ENCODE measurements around the gene RALGDS. TPM values are rescaled to one million over a fixed set of nuclear protein-coding genes. Genes with fewer than 3 reads are reported as not detected.

Gene RALGDS
- total and polyA plus RNA-seq, 2 of the 13 experiments (the other 11 are each of a cell fraction or from before 2014, with no cell fraction given): 12.9 to 25.5 TPM

DNA sequence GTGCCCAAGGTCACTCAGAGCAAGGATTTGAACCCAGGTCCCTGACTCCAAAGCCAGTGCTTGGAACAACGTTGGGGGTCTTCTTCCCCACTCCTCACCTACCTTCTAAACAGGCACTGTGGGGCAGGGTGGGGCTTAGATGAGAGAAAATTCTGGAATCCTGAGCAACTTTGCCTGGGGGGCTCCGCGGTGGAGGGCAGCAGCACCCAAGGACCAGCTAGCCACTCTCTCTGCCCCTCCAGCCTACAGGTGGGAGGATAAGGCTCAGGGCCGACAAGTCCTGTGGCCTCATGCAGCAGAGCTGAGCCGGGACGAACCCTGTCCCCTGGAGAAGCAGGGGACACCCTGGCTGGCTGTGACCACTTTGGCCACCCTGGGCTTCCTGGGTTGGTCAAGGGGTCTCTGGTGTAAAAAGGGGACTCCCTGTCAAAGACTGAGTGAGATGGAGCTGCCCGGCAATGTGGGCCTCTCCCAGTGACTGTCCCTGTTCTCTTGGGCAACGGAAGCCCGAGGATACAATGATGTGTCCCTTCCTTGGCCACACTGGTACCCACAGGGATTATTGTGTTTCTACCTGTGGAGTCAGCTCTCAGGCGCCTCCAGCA is 32.8 kb downstream of the RALGDS start:
- Histone ChIP-seq H3K4me1 (ENCODE audit: insufficient read depth, low read length) (no peaks in the 10 kb centered on the region), H2AFZ (ENCODE audit: low read length) (no peak overlapping the region), H3K27ac (ENCODE audit: extremely low read length, insufficient read depth, low read length) (no peak overlapping the region), H4K20me1 (ENCODE audit: insufficient read depth, low read length) (no peaks in the 10 kb centered on the region), H3K4me2 (ENCODE audit: low read depth, low read length) (no peak overlapping the region), H3K79me2 (ENCODE audit: insufficient read depth, low read length) (no peaks in the 10 kb centered on the region), H3K36me3 (replicated peaks in 1 of 2; ENCODE audit: control insufficient read depth in 1 of 2, insufficient read depth in 2 of 2, low read length in 2 of 2) (no peaks in the 10 kb centered on the region), H3K27me3 (ENCODE audit: control insufficient read depth in 1 of 2, insufficient read depth in 2 of 2, low read length in 2 of 2) (peaks cover 0 to 15% of the 10 kb centered on the region in 2 experiments; a peak in 2 of 5 replicates), H3K9me3 (ENCODE audit: low read length) (no peaks in the 10 kb centered on the region), H3K4me3 (replicated peaks in 1 of 3; ENCODE audit: insufficient read depth in 1 of 3, low read depth in 2 of 3, low read length in 3 of 3) (no peak overlapping the region), H3K9ac (ENCODE audit: insufficient read depth, low read depth, low read length) (no peak overlapping the region)
- ATAC-seq (no peak), FAIRE-seq (no peak), DNase-seq (ENCODE audit: low spot score) (no peak)
- in situ Hi-C loops (cut with HindIII; ENCODE audit: extremely low pct_ligation_motif_present, low pct_unique_long_range_greater_than_20kb): no loop called here
- ChIA-PET POLR2A (interaction anchor here (0.8 kb wide), 1 partner anchor 57 kb away, joined by 3 read pairs; the partner anchor contains the start of gene GTF3C5), CTCF (ENCODE audit: low intra/inter-chr PET ratio, low total read pairs) (no interaction called here)
- intact Hi-C loops (cut with micrococcal nuclease; ENCODE audit: unreplicated experiment): no loop called here
- no peak for TF ChIP-seq PHB2 (IDR thresholded peaks at IDR 0.05; ENCODE audit: partially characterized antibody)
- TF ChIP-seq ZNF678 (CRISPR knock-in tag; IDR thresholded peaks at IDR 0.05): no peak
- no peak for TF ChIP-seq FOXK1 (CRISPR knock-in tag; IDR thresholded peaks at IDR 0.05; ENCODE audit: borderline replicate concordance, low read depth)
- no peak for TF ChIP-seq ZNF12 (CRISPR knock-in tag; IDR thresholded peaks at IDR 0.05)
- no peak for TF ChIP-seq ZNF296 (CRISPR knock-in tag; conservative IDR thresholded peaks at IDR 0.05)
- no peak for TF ChIP-seq HHEX (CRISPR knock-in tag; IDR thresholded peaks at IDR 0.05)
- no peak for TF ChIP-seq TAF15 (IDR thresholded peaks at IDR 0.05; ENCODE audit: low read depth, low read length, poor library complexity, severe bottlenecking)
- no peak for TF ChIP-seq MED1 (CRISPR knock-in tag; IDR thresholded peaks at IDR 0.05)
- TF ChIP-seq ZNF207 (IDR thresholded peaks at IDR 0.05; ENCODE audit: borderline replicate concordance): no peak
- no peak for TF ChIP-seq ARNTL (CRISPR knock-in tag; IDR thresholded peaks at IDR 0.05)
- no peak for TF ChIP-seq TEF (CRISPR knock-in tag; IDR thresholded peaks at IDR 0.05)
- TF ChIP-seq, protein P1, sequence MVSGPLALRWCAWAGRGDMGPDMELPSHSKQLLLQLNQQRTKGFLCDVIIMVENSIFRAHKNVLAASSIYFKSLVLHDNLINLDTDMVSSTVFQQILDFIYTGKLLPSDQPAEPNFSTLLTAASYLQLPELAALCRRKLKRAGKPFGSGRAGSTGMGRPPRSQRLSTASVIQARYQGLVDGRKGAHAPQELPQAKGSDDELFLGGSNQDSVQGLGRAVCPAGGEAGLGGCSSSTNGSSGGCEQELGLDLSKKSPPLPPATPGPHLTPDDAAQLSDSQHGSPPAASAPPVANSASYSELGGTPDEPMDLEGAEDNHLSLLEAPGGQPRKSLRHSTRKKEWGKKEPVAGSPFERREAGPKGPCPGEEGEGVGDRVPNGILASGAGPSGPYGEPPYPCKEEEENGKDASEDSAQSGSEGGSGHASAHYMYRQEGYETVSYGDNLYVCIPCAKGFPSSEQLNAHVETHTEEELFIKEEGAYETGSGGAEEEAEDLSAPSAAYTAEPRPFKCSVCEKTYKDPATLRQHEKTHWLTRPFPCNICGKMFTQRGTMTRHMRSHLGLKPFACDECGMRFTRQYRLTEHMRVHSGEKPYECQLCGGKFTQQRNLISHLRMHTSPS (CRISPR knock-in tag; IDR thresholded peaks at IDR 0.05; ENCODE audit: low read depth): no peak
- no peak for TF ChIP-seq ADNP (CRISPR knock-in tag; IDR thresholded peaks at IDR 0.05)
- WGBS (ENCODE audit: low lambda C conversion rate): 67% methylated on average over 3 of the region's 10 CpGs
- no TSS peak for BruUV-seq (replicated peaks)
